GM12892 (cell line): Measurements from ENCODE around the gene ZCCHC7.

Experiments used
- POLR2A ChIP-seq: IDR thresholded peaks from 2 replicates; pipeline ENCODE4 v1.6.1; 2011; ENCODE audit warnings: low read depth, low read length, control low read depth
- POLR2AphosphoS5 ChIP-seq: IDR thresholded peaks from 2 replicates; pipeline ENCODE4 v1.6.1; 2011; ENCODE audit warnings: low read depth, low read length, control low read depth
- TAF1 ChIP-seq: IDR thresholded peaks from 2 replicates; pipeline ENCODE4 v1.6.1; 2011; ENCODE audit warnings: low read depth, mild to moderate bottlenecking, control low read depth, low read length, borderline replicate concordance

DNA sequence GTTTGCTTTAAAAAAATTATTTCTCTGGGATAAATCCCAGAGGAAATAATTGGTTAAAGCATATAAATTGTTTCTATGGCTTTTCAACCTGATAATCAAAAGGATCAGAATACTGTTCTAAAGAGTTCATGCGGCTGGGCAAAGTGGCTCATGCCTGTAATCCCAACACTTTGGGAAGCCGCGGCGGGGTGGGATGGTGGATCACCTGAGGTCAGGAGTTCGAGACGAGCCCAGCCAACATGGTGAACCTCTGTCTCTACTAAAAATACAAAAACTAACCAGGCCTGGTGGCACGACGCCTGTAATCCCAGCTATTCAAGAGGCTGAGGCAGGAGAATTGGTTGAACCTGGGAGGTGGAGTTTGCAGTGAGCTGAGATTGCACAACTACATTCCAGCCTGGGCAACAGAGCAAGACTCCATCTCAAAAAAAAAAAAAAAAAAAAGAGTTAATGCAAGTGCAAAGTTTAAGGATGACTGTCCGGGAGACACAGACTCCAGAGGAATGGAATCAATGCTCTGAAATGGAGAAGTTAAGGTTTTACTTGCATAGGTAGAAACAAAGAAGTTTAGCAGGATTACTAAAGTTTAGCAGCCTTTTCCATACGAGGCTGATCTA is 285.5 kb downstream of the ZCCHC7 start:
- TF ChIP-seq POLR2A (no peak), POLR2AphosphoS5 (no peak), TAF1 (no peak)
